ENCODE measurements around the gene TTC29. TPM values are rescaled to one million over a fixed set of nuclear protein-coding genes. Genes with fewer than 3 reads are reported as not detected.

Gene TTC29
- total and polyA plus RNA-seq, 5 donors from 2014 or later: not detected

GRCh38 chr4:146969126-146969525 is 23.5 kb upstream of the TTC29 start:
- Mint-ChIP-seq H3K9me3 (peaks cover 0 to 7% (median 0%) of the 10 kb centered on the region in 7 donors), H3K4me1 (no peaks in the 10 kb centered on the region), H3K4me3 (no peak overlapping the region), H3K27ac (no peak overlapping the region), H3K27me3 (peaks cover 4% of the 10 kb centered on the region), H3K36me3 (no peaks in the 10 kb centered on the region)
- DNase-seq (no peak), ATAC-seq (ENCODE audit: low read depth in 2 of 2) (no peak)
- H3K27me3 ChIP-seq (ENCODE audit: control insufficient read depth, insufficient read depth, low read length): no peaks in the 10 kb centered on the region
- H3K4me3 ChIP-seq (ENCODE audit: low read depth, low read length): no peak overlapping the region
- H3K36me3 ChIP-seq (ENCODE audit: control insufficient read depth, insufficient read depth, low read length): no peaks in the 10 kb centered on the region
- no peak overlapping the region for H3K27ac ChIP-seq (ENCODE audit: insufficient read depth, low read length, poor library complexity, severe bottlenecking)
- H3K9me3 ChIP-seq (ENCODE audit: control insufficient read depth in 2 of 2, low read length in 2 of 2): no peaks in the 10 kb centered on the region
- H3K4me1 ChIP-seq (ENCODE audit: control insufficient read depth, insufficient read depth, low read length, poor library complexity, severe bottlenecking): no peaks in the 10 kb centered on the region

GRCh38 chr4:146960634-146961033 is 15.0 kb upstream of the TTC29 start:
- Histone ChIP-seq H3K4me1 (ENCODE audit: control insufficient read depth, insufficient read depth, low read length, poor library complexity, severe bottlenecking) (no peaks in the 10 kb centered on the region), H3K27me3 (ENCODE audit: control insufficient read depth, insufficient read depth, low read length) (no peaks in the 10 kb centered on the region), H3K36me3 (ENCODE audit: control insufficient read depth, insufficient read depth, low read length) (no peaks in the 10 kb centered on the region), H3K9me3 (ENCODE audit: control insufficient read depth in 2 of 2, low read length in 2 of 2) (no peaks in the 10 kb centered on the region), H3K4me3 (ENCODE audit: low read depth, low read length) (no peak overlapping the region), H3K27ac (ENCODE audit: insufficient read depth, low read length, poor library complexity, severe bottlenecking) (no peak overlapping the region)
- no peaks in the 10 kb centered on the region for H3K36me3 Mint-ChIP-seq
- no peaks in the 10 kb centered on the region for H3K4me1 Mint-ChIP-seq
- H3K27ac Mint-ChIP-seq: no peak overlapping the region
- H3K4me3 Mint-ChIP-seq: no peak overlapping the region
- no peaks in the 10 kb centered on the region for H3K9me3 Mint-ChIP-seq
- ATAC-seq (ENCODE audit: low read depth in 2 of 2): no peak
- H3K27me3 Mint-ChIP-seq: peaks cover 9% of the 10 kb centered on the region
- no peak for DNase-seq

- Mint-ChIP-seq H3K9me3 (no peaks in the 10 kb centered on the region), H3K4me1 (no peaks in the 10 kb centered on the region), H3K36me3 (no peaks in the 10 kb centered on the region), H3K4me3 (no peak overlapping the region), H3K27me3 (peaks cover 12% of the 10 kb centered on the region), H3K27ac (no peak overlapping the region)
- Histone ChIP-seq H3K27me3 (ENCODE audit: control insufficient read depth, insufficient read depth, low read length) (no peaks in the 10 kb centered on the region), H3K36me3 (ENCODE audit: control insufficient read depth, insufficient read depth, low read length) (no peaks in the 10 kb centered on the region), H3K4me1 (ENCODE audit: control insufficient read depth, insufficient read depth, low read length, poor library complexity, severe bottlenecking) (no peaks in the 10 kb centered on the region), H3K4me3 (ENCODE audit: low read depth, low read length) (no peak overlapping the region), H3K27ac (ENCODE audit: insufficient read depth, low read length, poor library complexity, severe bottlenecking) (no peak overlapping the region), H3K9me3 (ENCODE audit: control insufficient read depth in 2 of 2, low read length in 2 of 2) (no peaks in the 10 kb centered on the region)
- no peak for ATAC-seq (ENCODE audit: low read depth in 2 of 2)
- DNase-seq: no peak
Observed at GRCh38 chr4:146959692-146960091, 14.0 kb upstream of the TTC29 start.

GRCh38 chr4:146957237-146957636 is 11.6 kb upstream of the TTC29 start:
- Histone ChIP-seq H3K9me3 (ENCODE audit: control insufficient read depth in 2 of 2, low read length in 2 of 2) (no peaks in the 10 kb centered on the region), H3K4me3 (ENCODE audit: low read depth, low read length) (no peak overlapping the region), H3K36me3 (ENCODE audit: control insufficient read depth, insufficient read depth, low read length) (no peaks in the 10 kb centered on the region), H3K27ac (ENCODE audit: insufficient read depth, low read length, poor library complexity, severe bottlenecking) (no peak overlapping the region), H3K4me1 (ENCODE audit: control insufficient read depth, insufficient read depth, low read length, poor library complexity, severe bottlenecking) (no peaks in the 10 kb centered on the region), H3K27me3 (ENCODE audit: control insufficient read depth, insufficient read depth, low read length) (no peaks in the 10 kb centered on the region)
- Mint-ChIP-seq H3K36me3 (no peaks in the 10 kb centered on the region), H3K4me3 (no peak overlapping the region), H3K27ac (no peak overlapping the region), H3K27me3 (peaks cover 16% of the 10 kb centered on the region), H3K9me3 (no peaks in the 10 kb centered on the region), H3K4me1 (no peaks in the 10 kb centered on the region)
- ATAC-seq (ENCODE audit: low read depth in 2 of 2) (no peak), DNase-seq (no peak)

- no peaks in the 10 kb centered on the region for H3K4me1 Mint-ChIP-seq
- Histone ChIP-seq H3K9me3 (ENCODE audit: control insufficient read depth in 2 of 2, low read length in 2 of 2) (no peaks in the 10 kb centered on the region), H3K4me1 (ENCODE audit: control insufficient read depth, insufficient read depth, low read length, poor library complexity, severe bottlenecking) (no peaks in the 10 kb centered on the region), H3K36me3 (ENCODE audit: control insufficient read depth, insufficient read depth, low read length) (no peaks in the 10 kb centered on the region), H3K27me3 (ENCODE audit: control insufficient read depth, insufficient read depth, low read length) (peaks cover 4% of the 10 kb centered on the region), H3K4me3 (ENCODE audit: low read depth, low read length) (no peak overlapping the region), H3K27ac (ENCODE audit: insufficient read depth, low read length, poor library complexity, severe bottlenecking) (no peak overlapping the region)
- H3K27ac Mint-ChIP-seq: no peak overlapping the region
- no peak for ATAC-seq (ENCODE audit: low read depth in 2 of 2)
- no peaks in the 10 kb centered on the region for H3K36me3 Mint-ChIP-seq
- DNase-seq: no peak
- H3K9me3 Mint-ChIP-seq: no peaks in the 10 kb centered on the region
- H3K4me3 Mint-ChIP-seq: no peak overlapping the region
- H3K27me3 Mint-ChIP-seq: peaks cover 14% of the 10 kb centered on the region
Observed at GRCh38 chr4:146952896-146953295, 7.2 kb upstream of the TTC29 start.

- DNase-seq (no peak), ATAC-seq (ENCODE audit: low read depth in 2 of 2) (no peak)
- H3K27ac ChIP-seq (ENCODE audit: insufficient read depth, low read length, poor library complexity, severe bottlenecking): no peak overlapping the region
- no peaks in the 10 kb centered on the region for H3K9me3 ChIP-seq (ENCODE audit: control insufficient read depth in 2 of 2, low read length in 2 of 2)
- peaks cover 16 to 27% (median 19%) of the 10 kb centered on the region in 4 donors for H3K4me1 Mint-ChIP-seq
- no peak overlapping the region for H3K4me3 Mint-ChIP-seq
- no peaks in the 10 kb centered on the region for H3K36me3 ChIP-seq (ENCODE audit: control insufficient read depth, insufficient read depth, low read length)
- peaks cover 14% of the 10 kb centered on the region for H3K4me1 ChIP-seq (ENCODE audit: control insufficient read depth, insufficient read depth, low read length, poor library complexity, severe bottlenecking)
- peaks cover 0 to 4% (median 0%) of the 10 kb centered on the region in 7 donors for H3K9me3 Mint-ChIP-seq
- H3K36me3 Mint-ChIP-seq: no peaks in the 10 kb centered on the region
- no peak overlapping the region for H3K27ac Mint-ChIP-seq
- H3K27me3 ChIP-seq (ENCODE audit: control insufficient read depth, insufficient read depth, low read length): peaks cover 10% of the 10 kb centered on the region
- H3K27me3 Mint-ChIP-seq: peaks cover 30% of the 10 kb centered on the region
- H3K4me3 ChIP-seq (ENCODE audit: low read depth, low read length): no peak overlapping the region
Observed at GRCh38 chr4:146949559-146949958, 3.9 kb upstream of the TTC29 start.

GRCh38 chr4:146943691-146944375 is 1.8 kb downstream of the TTC29 start:
- Histone ChIP-seq H3K36me3 (ENCODE audit: control insufficient read depth, insufficient read depth, low read length) (no peaks in the 10 kb centered on the region), H3K4me3 (ENCODE audit: low read depth, low read length) (no peak overlapping the region), H3K9me3 (ENCODE audit: control insufficient read depth in 2 of 2, low read length in 2 of 2) (no peaks in the 10 kb centered on the region), H3K4me1 (ENCODE audit: control insufficient read depth, insufficient read depth, low read length, poor library complexity, severe bottlenecking) (peaks cover 14% of the 10 kb centered on the region), H3K27ac (ENCODE audit: insufficient read depth, low read length, poor library complexity, severe bottlenecking) (no peak overlapping the region), H3K27me3 (ENCODE audit: control insufficient read depth, insufficient read depth, low read length) (peaks cover 10% of the 10 kb centered on the region)
- ATAC-seq (ENCODE audit: low read depth in 2 of 2): no peak
- Mint-ChIP-seq H3K27me3 (peaks cover 35% of the 10 kb centered on the region), H3K36me3 (no peaks in the 10 kb centered on the region), H3K27ac (peak overlapping the region in 1 of 3 donors; percentile 16), H3K4me3 (no peak overlapping the region), H3K4me1 (peaks cover 16 to 27% (median 19%) of the 10 kb centered on the region in 4 donors), H3K9me3 (peaks cover 0 to 4% (median 0%) of the 10 kb centered on the region in 7 donors)
- no peak for DNase-seq

GRCh38 chr4:146932116-146932515 is 13.5 kb downstream of the TTC29 start:
- DNase-seq: no peak
- Histone ChIP-seq H3K36me3 (ENCODE audit: control insufficient read depth, insufficient read depth, low read length) (no peaks in the 10 kb centered on the region), H3K27me3 (ENCODE audit: control insufficient read depth, insufficient read depth, low read length) (peaks cover 7% of the 10 kb centered on the region), H3K27ac (ENCODE audit: insufficient read depth, low read length, poor library complexity, severe bottlenecking) (no peak overlapping the region), H3K4me3 (ENCODE audit: low read depth, low read length) (no peak overlapping the region), H3K9me3 (ENCODE audit: control insufficient read depth in 2 of 2, low read length in 2 of 2) (no peaks in the 10 kb centered on the region), H3K4me1 (ENCODE audit: control insufficient read depth, insufficient read depth, low read length, poor library complexity, severe bottlenecking) (no peaks in the 10 kb centered on the region)
- Mint-ChIP-seq H3K4me3 (no peak overlapping the region), H3K36me3 (no peaks in the 10 kb centered on the region), H3K9me3 (peaks cover 0 to 3% (median 0%) of the 10 kb centered on the region in 7 donors), H3K27me3 (no peaks in the 10 kb centered on the region), H3K27ac (no peak overlapping the region), H3K4me1 (no peaks in the 10 kb centered on the region)
- no peak for ATAC-seq (ENCODE audit: low read depth in 2 of 2)
